Measurements from ENCODE around the gene SERTAD4.
A peak's percentile ranks its signal among the peaks of the same experiment; 100 is the strongest.

Gene SERTAD4

DNA sequence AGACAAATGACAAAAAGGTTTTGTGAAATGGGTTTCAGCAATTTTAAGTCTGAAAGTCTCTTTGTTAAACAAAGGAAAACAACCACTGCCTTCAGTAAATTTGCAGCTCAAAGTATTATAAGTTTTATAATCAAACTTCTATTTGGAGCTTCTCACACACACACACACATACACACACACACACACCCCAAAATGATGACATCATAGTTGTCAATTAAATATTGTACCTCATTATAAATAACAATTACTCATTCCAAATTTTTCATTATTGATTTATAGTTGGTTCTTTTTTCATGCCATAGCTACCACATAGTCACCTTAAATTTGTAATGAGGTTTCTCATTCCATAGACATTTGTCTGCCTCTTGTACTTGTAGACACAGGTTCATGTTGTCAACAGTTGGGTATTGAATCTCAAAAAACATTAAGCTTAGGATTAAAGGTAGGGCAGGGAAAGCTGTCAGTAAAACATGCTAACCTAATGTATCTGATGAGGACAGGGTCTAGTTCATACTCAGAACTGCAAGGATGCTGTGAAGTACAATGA, 2.4 kb upstream of the SERTAD4 start:
- H3K4me3 ChIP-seq (ENCODE audit: low read length): no peak overlapping the region
- DNase-seq (ENCODE audit: low read depth, low spot score): no peak

DNA sequence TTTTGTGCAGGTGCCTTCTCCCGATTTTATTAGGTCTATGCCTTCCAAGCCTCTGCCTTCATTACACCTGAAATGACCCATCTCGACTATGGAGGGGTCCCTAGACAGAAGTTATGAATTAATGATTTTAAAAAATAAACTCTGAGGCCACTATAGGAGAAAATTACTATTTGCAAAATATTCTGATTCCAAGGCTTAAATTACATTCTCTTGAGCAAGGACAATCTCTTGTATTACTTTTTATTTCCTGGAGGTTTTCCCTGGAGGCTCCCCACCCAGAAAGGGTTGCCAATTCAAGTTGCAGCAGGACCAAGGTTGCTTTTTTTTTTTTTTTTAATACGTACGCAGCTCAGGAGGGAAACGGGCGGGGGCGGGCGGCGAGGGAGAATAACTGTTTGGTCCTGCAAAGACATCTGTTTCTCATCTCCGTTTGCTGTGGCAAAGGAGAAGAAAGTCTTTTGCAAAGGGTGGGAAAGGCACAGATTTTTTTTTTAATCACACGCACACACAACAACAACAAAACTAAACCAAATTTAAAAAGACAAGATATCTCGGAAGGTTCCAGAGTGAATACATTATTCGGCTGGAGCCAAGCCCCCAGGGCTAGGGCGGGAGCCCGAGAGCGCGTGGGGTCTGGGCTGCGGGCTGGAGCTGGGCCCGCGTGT, 618 bp upstream of the SERTAD4 start:
- H3K4me3 ChIP-seq (ENCODE audit: low read length): no peak overlapping the region
- DNase-seq (ENCODE audit: low read depth, low spot score): no peak

DNA sequence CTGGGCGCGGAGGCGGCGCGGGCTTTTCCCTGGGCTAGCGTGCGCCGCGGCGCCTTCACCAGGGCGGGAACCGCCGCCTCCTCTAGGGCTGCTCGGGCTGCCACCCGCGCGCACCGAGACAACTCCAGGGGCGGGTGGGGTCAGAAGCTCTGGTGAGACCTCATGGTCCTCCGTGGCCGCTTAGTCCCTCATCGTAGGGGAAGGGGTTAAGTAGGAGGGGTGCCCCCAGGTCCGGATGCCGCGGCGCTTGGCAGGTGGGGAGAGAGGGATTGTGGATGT, 559 bp downstream of the SERTAD4 start:
- no peak for DNase-seq (ENCODE audit: low read depth, low spot score)
- H3K4me3 ChIP-seq (ENCODE audit: low read length): no peak overlapping the region

DNA sequence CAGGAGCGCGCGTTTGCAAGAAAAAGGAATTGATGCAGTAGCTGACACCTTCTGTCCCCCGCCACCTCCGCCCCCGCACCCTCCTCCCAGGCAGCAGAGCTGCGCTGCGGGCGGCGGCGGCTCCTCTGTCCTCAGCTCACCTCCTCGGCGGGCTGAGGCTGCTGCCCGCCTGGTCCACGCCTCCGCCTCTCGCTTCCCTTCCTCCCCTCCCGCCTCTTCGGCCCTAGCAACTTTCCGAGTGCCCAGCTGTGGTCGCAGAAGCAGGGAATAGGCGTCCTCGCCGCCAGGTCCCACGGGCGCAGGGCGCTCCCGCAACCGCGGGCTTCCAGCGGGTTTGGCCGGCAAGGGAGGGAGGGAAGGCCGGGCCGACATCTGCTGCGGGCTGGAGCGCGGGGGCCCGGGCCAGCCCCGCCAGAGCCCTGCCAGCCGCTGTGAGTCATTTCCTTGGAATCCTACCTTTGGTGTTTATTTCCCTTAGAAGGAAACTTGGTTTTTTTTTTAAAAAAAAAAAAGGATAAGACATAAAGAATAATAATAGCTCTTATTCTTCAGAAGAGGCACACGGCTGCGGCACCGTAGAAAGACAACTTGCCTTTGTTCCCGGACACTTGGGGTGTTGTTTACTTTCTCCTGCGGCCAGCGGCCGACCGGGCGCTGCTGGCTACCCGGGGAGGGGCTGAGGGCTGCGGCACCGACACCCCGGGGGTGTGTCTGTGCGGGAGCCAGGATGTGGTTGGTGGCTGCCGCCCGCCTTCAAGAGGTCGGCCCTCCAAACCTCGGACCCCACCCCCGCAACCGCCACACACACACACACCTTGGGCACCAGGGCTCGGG, 1.1 kb downstream of the SERTAD4 start:
- DNase-seq (ENCODE audit: low read depth, low spot score): no peak
- H3K4me3 ChIP-seq (ENCODE audit: low read length): no peak overlapping the region

DNA sequence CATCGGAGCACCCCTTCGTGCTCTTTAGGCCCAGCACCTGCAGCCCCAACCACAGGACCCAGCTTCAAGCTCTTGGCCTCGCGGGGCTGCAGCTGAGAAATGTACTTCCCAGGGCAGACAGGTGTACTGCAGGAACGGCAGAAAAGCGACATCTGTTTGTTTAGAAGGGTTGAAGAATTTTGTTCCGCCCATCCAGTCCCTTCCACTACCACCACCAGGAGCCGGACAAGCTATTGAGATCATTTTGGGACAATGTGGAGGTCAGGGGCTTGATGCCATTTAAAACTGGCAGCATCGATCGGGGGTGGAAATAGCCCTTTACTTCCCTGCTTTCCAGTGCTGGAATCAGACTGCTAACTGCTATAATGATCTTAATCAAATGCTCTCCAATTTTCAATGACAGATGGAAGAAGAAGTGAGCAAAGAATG, 1.7 kb downstream of the SERTAD4 start:
- H3K4me3 ChIP-seq (ENCODE audit: low read length): no peak overlapping the region

DNA sequence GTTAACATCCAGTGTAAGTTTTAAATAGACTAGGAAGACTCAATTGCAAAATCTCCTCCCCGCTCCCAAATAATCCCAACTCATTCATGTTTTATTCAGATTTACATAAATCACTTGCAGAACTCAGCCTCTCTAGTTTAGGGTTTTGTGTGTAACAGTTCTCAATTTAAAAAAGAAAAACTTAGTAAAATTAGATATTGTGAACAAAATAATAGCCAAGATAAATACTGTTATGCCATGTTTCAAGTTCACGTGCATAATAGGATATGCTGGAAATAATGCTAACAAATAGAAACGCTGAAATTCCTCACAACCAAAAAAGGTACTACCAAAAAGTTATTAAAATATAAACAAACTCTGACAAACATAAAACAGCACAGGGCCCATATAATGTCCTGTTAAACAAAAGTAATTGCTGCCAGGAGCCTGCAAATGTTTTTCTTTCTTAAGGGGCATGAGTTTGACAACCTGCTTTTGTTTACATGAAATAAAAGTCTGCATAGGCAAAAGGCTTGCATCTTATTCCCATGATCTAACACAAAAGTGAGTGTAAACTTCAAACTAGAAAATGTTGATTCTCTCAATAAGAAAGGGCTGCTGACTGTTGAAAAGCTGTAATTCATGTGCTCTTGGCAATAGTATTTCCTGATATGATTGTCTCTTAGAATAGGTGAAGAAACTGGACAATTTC, 2.9 kb downstream of the SERTAD4 start:
- no peak for DNase-seq (ENCODE audit: low read depth, low spot score)
- H3K4me3 ChIP-seq (ENCODE audit: low read length): no peak overlapping the region

More for the DNA sequence above, 1.7 kb downstream of the SERTAD4 start:
- no peak for DNase-seq (ENCODE audit: low read depth, low spot score)

DNA sequence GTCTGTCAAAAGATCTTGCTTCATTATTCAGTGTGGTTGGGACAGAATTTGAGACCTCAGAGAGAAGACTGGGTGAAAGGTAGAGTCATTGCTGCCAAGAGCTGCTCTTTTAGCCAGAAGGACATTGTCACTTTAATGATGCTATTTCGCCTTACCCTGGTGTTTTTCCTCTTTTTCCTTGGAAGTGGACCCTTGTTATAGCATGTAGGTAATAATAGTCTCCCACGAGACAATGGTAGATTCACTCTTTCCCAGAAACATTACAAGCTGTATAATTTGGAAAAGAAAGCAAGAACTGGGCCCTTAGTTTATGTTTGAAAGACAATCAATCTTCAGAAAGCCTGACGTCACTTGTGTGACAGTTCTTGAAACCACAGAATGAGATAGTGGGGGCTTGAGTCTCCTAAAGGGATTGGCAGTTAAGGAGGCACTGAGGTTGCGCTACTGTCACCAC, 3.8 kb downstream of the SERTAD4 start:
- H3K4me3 ChIP-seq (ENCODE audit: low read length): no peak overlapping the region
- DNase-seq (ENCODE audit: low read depth, low spot score): no peak

DNA sequence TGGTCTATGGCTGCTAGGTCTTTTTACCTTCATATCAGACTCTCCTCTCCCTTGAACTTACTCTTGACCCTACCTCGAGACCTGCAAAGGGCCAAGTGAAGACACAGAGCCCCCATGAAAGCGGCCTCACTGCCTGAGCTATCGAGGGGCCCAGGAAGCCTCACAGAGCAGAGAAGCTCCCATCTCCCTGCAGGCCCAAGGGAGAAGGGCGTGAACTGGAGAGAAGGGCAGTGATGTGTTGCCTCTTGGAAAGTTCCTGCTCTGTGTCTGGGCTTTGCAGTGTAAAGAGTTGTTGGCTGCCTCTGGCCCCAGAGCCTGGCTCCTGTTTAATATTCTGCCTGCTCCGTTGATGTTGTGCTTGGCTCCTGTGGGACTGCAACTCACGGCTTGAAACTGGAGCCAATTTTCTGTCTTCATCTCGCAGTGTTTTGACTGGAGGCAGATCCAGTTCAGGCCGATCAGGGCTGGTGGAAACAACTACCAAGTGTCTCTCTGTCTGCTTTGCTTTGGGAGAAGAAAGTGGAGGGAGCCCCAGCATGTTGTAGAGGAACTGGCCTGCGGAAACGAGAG, 4.3 kb downstream of the SERTAD4 start:
- DNase-seq (ENCODE audit: low read depth, low spot score): no peak
- no peak overlapping the region for H3K4me3 ChIP-seq (ENCODE audit: low read length)

DNA sequence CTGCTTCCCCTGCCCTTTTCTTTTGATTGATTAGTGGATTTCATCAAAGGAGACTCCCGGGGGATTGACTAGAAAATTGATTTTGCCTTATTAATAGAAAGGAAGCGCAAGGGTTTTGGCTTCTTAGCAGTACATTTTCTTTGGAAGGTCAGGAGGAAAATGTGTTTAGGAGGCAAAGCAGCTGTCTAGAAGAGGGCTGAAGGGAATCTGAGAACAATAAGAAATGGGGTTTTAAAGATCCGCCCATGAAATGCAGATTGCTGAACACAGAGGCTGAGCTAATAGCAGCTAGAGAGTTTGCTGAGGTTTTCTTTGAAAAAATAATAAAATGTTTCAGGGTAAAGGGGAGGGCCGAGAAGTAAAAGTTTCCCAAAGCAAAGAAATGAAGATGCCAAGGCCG, 4.9 kb downstream of the SERTAD4 start:
- DNase-seq (ENCODE audit: low read depth, low spot score): no peak
- no peak overlapping the region for H3K4me3 ChIP-seq (ENCODE audit: low read length)

DNA sequence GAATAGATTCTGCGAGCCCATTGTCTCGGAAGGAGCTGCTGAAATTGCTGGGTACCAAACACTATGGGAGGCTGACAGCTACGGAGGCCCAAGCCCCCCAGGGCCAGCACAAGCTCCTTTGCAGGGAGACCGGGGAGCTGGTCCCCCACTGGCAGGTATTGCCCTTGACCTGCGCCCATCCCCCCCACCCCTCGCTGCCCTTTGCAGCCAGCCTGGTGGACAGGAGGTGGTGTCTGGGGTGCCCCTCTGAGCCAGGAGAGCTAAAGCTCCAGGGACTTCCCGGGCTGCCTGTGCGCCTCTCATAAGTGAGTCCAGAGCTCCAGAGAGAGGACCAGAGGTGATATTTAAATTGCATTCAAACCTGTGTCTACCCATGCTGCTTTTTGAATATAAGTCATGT, 5.4 kb downstream of the SERTAD4 start:
- H3K4me3 ChIP-seq (ENCODE audit: low read length): no peak overlapping the region
- DNase-seq (ENCODE audit: low read depth, low spot score): no peak

DNA sequence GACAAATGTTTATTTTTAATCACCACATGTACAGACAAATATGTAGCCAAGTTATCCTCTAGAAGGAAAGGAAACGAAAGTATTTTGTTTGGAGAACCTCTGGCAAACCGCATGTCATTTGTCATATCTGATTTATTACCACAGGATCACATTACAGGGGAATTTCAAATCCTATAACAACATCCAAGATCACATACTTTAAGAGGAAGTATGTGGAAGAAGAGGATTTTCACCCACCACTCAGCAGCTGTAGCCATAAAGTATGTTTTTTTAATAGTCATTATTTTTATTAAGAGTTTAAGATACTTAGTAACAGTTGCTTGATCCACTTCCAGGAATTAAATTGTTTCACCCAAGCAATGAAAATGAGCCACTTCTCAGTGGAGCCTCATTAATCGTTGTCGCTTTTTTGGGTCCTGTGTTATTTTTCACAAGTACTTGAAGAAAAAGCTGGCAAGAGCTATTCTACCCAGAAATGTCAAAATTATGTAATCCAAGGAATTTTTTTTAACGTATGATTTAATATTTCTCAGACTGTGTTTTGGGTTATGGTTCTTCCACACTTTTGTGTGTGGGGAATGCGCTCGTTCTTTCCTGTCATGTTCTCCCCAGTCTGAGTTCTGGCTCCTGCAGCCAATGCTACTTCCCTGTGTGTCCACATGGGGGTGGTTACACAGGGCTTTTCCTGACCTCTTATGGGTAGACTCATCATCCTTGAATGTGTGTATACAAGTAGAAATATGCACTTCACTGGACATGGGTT, 6.9 kb downstream of the SERTAD4 start:
- DNase-seq (ENCODE audit: low read depth, low spot score): no peak
- no peak overlapping the region for H3K4me3 ChIP-seq (ENCODE audit: low read length)

DNA sequence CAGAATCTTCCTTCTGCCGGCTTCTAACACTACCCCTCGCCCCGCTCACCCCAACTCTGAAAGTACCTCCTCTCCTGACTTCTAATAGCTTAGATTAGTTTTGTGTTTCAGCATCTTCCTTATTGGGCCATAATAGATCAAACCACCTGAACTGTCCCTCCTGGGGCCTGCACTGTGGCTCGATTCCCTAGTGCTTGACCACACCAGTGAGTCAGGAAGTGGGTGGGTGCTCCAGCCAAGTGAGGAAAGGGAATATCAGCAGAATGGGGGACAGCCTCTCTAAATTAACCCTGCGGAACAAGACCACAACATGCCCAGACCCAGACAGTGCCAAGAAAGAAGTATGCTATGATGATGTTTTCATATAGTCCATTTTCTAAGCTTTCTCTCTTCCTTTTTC, 8.5 kb downstream of the SERTAD4 start:
- no peak for DNase-seq (ENCODE audit: low read depth, low spot score)
- no peak overlapping the region for H3K4me3 ChIP-seq (ENCODE audit: low read length)

DNA sequence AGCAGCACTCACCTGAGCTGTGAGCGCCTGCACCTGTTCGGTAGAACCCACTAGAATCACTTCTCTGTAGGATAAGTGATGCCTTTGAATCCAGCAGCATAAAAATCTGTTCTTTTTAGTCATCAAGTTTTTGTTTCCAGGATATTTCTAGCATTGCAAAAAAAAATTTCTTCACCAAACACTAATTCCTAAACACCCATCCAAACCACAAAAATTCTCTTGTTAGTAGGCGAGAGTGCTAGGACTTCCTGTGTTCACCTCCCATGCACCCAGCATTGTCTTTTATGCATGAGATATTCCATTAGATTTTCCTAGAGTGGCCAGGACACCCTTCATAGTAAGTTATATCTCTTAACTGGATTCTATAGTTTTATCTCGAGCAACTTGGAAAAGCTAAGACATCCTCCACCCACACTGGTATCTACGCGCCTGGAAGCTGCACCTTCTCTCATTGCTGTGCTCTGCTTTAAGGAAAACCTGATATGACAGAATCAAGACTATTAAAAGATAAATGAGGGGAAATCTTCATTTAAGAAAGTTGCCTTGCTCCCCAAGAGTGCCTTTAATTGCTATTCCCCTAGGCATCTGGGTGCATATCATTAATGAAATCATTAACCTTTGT, 12.3 kb downstream of the SERTAD4 start:
- H3K4me3 ChIP-seq (ENCODE audit: low read length): no peak overlapping the region
- no peak for DNase-seq (ENCODE audit: low read depth, low spot score)

DNA sequence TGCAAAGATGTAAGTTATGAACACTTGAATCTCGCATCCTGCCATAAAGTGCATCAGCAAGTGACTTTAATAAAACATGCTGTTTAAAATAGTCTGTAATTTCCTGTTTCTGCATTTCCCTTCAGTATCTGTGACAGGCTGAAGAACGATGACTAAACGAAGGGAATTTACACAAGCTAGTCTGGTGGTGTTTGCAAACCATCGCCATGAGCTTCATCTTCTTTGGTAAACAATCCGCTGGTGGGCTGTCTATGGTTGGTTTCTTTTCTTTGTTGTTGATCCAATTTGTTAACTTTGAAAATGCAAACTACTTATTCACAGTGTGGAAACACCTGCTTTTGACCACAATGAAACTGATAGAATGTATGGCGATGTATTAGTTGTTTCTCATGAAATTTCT, 13.9 kb downstream of the SERTAD4 start:
- H3K4me3 ChIP-seq (ENCODE audit: low read length): no peak overlapping the region
- DNase-seq (ENCODE audit: low read depth, low spot score): peak; percentile 32

DNA sequence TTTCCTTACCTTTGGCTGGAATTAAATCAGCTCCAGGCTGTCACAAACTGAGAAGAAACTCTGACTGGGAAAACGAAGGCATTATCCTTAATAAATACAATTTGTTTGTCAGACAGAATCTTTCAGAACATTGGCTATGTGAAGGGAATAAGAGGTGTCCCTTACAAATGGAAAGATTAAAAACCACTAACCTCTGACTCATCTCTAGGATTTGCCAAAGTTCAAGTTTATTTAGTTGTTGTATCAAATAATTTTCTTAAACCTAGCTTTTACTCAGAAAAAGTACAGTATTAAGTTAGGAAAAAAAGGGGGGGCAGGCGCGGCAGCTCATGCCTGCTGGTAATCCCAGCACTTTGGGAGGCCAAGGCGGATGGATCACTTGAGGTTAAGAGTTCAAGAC, 15.7 kb downstream of the SERTAD4 start:
- DNase-seq (ENCODE audit: low read depth, low spot score): no peak
- no peak overlapping the region for H3K4me3 ChIP-seq (ENCODE audit: low read length)

DNA sequence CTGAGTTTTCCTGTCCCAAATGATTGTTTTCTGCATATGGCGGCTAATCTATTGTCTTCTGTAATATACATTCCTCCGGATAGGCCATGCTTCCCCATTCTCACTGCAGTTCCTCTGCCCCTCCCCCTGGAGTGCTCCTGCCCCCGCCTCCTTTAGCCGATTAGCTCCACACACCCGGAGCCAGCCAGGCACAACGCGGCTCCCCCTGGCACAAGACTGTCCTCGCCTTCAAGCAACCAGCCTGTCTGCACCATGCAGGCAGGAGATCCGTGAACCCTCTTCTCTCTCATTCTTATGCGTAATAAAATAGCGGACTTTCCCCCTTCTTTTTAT, 18.0 kb downstream of the SERTAD4 start:
- no peak overlapping the region for H3K4me3 ChIP-seq (ENCODE audit: low read length)
- no peak for DNase-seq (ENCODE audit: low read depth, low spot score)

DNA sequence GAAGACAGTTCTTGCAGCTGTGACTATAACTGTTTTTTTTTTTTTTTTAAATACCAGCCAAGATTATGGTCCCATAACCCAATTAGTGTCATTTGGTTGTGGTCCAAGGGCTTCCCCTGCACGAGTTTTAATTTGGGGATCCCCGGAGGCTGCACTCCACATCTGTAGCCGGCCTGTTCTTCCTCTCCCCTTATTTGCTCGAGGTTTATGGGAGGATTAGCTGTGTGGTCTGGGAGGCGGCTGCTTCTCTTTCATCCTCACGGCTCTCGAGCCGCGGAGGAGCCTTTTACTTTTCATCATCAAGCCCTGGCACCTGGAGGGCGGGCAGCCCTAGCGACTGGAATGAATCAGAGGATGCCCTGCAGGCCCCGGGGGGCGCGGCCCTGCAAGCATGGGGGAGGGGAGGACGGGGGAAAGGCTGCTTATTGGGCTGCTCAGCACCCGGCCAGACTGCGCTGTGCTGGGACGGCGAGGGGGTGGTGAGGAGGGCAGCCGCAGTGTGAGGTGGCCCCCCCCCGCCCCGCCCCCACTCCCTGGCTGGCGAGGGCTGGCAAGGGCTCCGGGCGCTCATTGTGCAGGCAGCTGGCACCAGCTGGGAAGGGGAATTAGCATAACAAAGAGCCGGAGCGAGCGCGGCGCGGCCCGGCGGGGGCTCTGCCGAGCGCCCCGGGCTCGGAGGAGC, 18.5 kb downstream of the SERTAD4 start:
- DNase-seq (ENCODE audit: low read depth, low spot score): peak; percentile 73
- peak overlapping the region; percentile 11; the same call in 1 of the 2 replicates for H3K4me3 ChIP-seq (ENCODE audit: low read length)

Data from Jurkat, Clone E6-1 (cell line).